Activated naive CD4-positive, alpha-beta T cell (primary cell): ENCODE measurements around the gene WASHC2A.
"Not testable (repeated sequence)": the region's sequence is repeated elsewhere in the genome, so short reads cannot be mapped to it uniquely, and the experiment has no call there.

Experiments
- DNase-seq, 4 experiments: peaks; one replicate each; lab custom pipeline; 2025; lab: John Stamatoyannopoulos, UW

WASHC2A gene

DNA sequence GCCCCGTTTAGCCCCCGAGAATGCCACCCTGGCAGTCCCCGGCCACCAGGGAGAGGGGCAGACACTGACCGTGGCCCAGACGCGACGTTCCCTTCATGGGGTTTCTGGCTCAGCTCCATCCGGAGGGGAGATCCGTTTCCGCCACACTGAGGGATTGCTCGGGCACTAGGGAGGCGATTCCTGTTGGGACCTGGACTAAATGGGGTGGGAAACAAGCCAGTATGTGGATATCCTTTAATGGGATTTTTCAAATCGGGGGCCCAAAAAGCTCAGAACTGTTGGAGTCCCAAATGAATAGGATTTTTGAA is 552 bp downstream of the WASHC2A start:
- not testable (repeated sequence) for DNase-seq

DNA sequence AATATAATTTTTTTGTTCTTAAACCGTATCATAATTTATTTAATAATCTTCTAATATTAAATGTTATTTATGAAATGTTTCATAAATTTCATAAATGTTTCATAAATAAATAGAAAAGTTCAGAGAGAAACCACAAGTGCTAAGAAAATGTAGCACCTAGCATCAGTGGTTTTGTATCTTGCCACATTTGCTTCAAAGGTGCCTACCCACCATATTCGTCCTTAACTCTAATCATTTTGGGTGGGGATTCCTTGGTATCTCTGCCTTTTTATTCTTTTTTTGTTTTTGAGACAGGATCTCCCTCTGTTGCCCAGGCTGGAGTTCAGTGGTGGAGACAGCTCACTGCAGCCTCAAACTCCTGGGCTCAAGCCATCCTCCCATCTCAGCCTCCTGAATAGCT is 7.4 kb downstream of the WASHC2A start:
- not testable (repeated sequence) for DNase-seq

GRCh38 chr10:50075544-50075943 is 7.8 kb downstream of the WASHC2A start:
- not testable (repeated sequence) for DNase-seq

DNA sequence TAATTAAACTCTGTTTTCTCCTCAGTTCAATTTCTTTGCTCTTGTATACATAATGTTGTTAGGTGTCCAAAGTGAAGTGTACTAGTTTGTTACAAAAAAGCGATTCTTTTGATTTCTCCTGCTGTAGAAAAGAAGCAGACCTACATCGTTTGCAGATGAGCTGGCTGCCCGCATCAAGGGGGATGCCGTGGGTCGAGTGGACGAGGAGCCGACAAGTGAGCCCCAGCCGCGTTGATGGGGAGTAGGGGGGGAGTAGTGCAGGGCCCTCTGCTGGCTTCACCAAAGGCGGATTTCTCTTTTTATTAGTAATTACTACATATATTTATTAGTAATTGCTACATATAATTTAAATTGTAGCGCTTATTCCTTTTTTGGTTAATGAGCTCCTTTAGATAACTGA is 23.6 kb downstream of the WASHC2A start:
- DNase-seq = not testable (repeated sequence)

GRCh38 chr10:50092928-50093327 is 25.2 kb downstream of the WASHC2A start:
- DNase-seq = not testable (repeated sequence)

- DNase-seq = not testable (repeated sequence)
Measured at GRCh38 chr10:50094630-50095029, 26.9 kb downstream of the WASHC2A start.

GRCh38 chr10:50095402-50095801 is 27.6 kb downstream of the WASHC2A start:
- DNase-seq = not testable (repeated sequence)

DNA sequence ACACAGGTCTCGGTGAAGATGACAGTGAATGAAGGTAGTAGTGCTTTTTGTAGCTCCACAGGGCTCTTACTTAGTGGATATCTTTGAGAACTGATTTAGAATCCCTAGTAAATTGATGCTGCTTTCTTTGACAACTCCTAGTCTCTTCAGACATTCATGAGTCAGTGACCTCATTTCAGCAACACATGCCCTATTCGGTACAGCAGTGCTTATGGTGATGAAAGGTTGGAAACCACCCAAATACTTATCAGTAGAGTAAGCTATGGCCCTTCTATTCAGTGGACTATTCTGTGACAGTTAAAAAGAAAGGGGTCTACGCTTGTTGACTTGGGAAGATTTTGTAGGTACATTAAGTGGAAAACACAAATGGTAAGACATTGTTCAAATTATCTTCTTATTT is 29.0 kb downstream of the WASHC2A start:
- DNase-seq = not testable (repeated sequence)

DNA sequence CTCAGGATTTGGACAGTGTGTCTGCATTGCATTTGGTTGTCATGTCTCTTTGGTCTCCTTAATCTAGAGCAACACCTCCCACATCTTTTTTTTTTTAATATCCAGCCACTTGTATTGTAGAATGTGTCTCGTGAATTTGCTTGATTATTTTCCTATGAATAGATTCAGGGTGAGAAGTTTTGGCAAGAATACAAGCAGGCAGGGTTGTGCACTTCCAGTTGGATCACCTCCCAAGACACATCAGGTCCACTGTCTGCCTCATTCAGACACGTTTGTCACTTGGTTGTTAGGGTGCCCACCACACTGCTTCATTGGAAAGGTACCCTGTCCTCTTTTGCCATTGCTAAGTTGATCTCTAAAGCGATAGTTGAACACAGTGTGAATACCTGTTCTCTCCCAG is 30.9 kb downstream of the WASHC2A start:
- not testable (repeated sequence) for DNase-seq

GRCh38 chr10:50101139-50101582 is 33.4 kb downstream of the WASHC2A start:
- not testable (repeated sequence) for DNase-seq

DNA sequence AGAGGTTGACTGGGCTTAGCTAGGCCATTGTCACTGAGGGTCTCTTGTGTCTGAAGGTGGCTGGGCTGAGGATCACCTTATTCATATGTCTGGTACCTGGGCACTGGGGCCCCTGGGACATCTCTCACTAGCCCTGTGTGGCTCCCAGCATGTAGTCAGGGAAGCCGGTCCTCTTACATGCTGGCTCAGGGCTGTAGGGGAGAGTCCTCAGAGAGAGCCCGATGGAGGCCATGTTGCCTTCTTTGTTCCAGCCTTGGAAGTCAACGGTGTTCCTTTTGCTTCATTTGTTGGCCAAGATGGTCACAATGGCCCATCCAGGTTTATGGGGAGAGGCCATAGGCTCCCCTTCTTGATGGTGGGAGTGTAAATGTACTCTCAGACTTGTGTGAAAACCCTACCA is 34.0 kb downstream of the WASHC2A start:
- DNase-seq = not testable (repeated sequence)

GRCh38 chr10:50102267-50102666 is 34.5 kb downstream of the WASHC2A start:
- DNase-seq = not testable (repeated sequence)

DNA sequence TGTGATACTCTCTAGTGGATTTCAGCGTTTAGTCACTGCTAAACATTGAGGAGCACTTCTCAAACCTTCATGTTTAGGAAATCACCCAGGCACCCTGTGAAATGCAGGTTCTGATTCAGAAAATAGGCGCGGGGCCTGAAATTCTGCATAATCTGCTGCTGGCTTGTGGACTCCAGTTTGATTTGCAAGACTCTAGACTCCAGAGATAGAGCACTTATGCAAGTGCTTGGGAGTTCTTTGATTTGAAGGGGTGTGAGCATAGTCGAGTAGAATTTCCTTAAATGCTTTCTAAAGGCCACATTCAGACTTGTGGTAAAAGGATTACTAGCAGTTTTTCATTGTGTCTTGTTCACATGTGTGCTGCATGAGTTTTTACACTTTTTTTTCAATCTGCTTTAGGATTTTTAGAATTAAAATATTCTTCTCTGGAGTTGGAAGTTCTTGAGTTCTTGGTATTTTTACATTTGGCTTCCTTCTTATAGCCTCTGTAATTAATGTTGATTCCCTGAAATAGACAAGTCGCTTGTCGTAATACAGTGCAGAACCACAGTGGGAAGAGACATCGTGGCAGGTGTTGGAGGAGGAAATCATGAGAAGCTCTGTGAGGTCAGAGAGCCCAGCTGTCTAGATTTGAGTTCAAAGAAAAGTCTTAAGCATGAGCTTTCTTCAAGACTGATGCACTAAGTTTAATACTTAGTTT is 41.4 kb downstream of the WASHC2A start:
- not testable (repeated sequence) for DNase-seq

- not testable (repeated sequence) for DNase-seq
Measured at GRCh38 chr10:50112419-50113112, 44.8 kb downstream of the WASHC2A start.

DNA sequence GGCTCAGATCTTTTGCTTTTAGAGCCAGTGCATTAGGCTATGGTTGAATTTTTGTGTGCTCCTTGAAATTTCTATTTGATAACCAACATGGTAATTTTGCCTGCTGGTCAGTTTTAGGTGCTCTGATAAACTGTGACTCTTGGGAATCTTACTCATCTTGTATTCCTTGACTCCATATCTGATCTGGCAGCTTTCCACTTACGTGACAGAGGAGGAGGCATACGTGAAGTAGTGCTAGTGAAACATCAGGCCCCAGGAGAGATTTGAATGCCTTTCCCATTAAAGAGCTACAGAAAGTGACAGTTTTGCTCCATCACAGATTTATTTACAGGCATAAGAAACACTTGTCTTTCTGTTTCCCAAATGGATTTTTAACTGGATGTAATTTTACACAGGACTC is 59.0 kb downstream of the WASHC2A start:
- not testable (repeated sequence) for DNase-seq

GRCh38 chr10:50127770-50128292 is 60.1 kb downstream of the WASHC2A start:
- DNase-seq = not testable (repeated sequence)

GRCh38 chr10:50131245-50131965 is 63.7 kb downstream of the WASHC2A start:
- not testable (repeated sequence) for DNase-seq

GRCh38 chr10:50132322-50132721 is 64.6 kb downstream of the WASHC2A start:
- DNase-seq = not testable (repeated sequence)

DNA sequence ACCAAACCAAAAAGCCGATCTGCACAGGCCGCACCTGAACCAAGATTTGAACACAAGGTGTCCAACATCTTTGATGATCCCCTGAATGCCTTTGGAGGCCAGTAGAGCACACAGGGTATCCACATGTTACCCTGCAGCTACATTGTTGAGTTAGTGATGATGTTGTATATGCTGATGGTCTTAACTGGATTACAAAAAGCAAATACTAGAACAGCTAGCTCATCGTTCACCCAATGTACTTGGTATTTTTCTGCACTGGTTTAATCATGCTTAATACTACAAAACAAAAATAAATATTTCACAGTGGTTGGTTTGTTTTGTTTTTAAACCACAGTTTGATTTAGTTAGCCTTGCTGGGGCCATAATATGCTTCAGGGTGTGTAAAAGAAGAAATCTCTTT is 65.1 kb downstream of the WASHC2A start:
- DNase-seq = not testable (repeated sequence)

- not testable (repeated sequence) for DNase-seq
Measured at GRCh38 chr10:50143512-50144174, 75.9 kb downstream of the WASHC2A start.

DNA sequence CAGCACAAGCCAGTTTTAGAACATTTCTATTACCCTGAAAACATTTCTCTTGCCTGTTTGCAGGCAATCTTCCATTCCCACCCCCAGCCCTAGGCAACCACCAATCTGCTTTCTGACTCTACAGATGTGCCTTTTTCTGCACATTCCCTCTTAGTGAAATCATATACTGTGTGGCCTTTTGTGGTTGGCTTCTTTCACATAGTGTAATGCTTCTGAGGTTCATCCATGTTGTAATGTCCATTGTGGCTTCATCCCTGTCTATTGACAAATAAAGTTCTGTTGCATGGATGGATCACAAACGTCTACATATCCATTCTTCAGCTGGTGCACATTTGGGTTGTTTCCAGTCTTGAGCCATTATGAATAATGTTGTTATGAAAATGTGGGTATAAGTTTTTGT is 77.8 kb downstream of the WASHC2A start:
- not testable (repeated sequence) for DNase-seq

DNA sequence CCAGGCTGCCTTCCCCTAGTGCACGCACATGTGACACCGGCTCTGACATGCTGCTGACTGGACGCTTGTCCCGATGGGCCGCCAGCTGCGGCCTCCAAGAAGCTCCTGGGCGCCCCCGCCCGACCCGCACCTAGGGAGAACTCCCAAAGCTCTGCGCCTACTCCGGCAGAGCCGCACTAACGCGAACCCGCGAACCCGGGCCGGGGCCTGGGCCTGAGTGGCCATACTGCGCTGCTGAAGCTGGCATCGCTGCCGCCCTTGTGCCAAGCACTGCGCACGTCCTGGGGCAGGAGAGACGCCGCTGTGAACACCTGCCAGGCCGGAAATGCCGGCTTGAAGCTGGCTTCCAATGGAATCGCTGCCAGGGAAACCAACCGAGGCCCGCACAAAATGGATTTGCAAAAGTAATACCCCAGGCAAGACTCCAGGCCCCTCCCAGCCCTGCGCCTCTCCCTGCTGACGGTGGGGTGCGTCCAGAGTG is 85.1 kb downstream of the WASHC2A start:
- DNase-seq = no peak
